RWPE1 (cell line): ENCODE data around the gene CTR9.

Source experiments
- CTCF ChIA-PET: fragments of 350-600 bp; sonication (Branson Sonifier 250); formaldehyde crosslinking; extraction: SDS; loops from one replicate; lab custom pipeline; 2021; lab: Yijun Ruan, JAX
- POLR2A ChIA-PET: fragments of 400-600 bp; formaldehyde crosslinking; extraction: SDS; loops from one replicate; lab custom pipeline; 2020; ENCODE audit warnings: antibody characterized with exemption; ENCODE audit not compliant: low non-redundant PET; lab: Yijun Ruan, JAX
- DNase-seq: peaks from one replicate; pipeline ENCODE4 v3.0.0; 2012; ENCODE audit warnings: low spot score
- H3K27ac ChIP-seq: fragments of 450-650 bp; 2 replicates; pipeline ENCODE4 v1.5.1; 2017
- TF ChIP-seq, protein P1 (sequence below): fragments of 450-650 bp; conservative IDR thresholded peaks from 2 replicates; pipeline ENCODE4 v1.5.1; 2017; ENCODE audit warnings: low read depth, mild to moderate bottlenecking

Gene CTR9

DNA sequence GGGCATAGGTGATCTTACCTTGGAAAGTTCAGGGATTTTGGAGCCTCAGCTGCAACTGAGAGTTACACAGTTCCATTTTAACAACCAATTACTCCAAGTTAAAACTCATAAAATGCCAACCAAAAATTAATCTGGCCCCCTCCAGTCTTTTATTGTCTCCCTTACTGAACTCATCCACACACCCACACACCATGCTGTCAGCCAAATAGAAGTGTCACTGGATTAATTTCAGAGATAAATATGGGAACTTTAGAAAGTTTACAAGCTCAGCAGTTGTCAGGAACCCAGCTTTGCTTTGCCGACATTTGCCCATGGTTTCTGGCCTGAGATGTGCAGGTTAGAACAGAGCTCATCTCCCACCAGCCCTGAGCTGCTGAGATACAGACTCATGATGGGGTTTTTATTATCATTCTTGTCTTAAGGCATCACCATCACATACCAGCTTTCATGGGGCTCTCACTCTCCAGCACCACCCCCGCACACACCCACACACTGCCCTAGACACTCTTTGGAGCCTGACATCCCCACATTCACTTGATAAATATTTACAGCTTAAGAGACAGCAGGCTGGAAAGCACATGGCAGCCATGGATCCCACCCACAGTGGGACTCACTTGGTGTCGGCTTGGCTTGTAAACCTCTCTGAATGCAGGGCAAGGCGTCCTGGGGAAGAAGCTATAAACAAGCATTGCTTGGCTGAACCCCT is 23.7 kb upstream of the CTR9 start:
- H3K27ac ChIP-seq: no peak overlapping the region
- ChIA-PET POLR2A (no interaction called here), CTCF (interaction anchor here (1.0 to 1.3 kb wide), 2 partner anchors 207 to 321 kb away, joined by 4 read pairs; no protein-coding TSS in a partner anchor)
- no peak for DNase-seq
- TF ChIP-seq, protein P1, sequence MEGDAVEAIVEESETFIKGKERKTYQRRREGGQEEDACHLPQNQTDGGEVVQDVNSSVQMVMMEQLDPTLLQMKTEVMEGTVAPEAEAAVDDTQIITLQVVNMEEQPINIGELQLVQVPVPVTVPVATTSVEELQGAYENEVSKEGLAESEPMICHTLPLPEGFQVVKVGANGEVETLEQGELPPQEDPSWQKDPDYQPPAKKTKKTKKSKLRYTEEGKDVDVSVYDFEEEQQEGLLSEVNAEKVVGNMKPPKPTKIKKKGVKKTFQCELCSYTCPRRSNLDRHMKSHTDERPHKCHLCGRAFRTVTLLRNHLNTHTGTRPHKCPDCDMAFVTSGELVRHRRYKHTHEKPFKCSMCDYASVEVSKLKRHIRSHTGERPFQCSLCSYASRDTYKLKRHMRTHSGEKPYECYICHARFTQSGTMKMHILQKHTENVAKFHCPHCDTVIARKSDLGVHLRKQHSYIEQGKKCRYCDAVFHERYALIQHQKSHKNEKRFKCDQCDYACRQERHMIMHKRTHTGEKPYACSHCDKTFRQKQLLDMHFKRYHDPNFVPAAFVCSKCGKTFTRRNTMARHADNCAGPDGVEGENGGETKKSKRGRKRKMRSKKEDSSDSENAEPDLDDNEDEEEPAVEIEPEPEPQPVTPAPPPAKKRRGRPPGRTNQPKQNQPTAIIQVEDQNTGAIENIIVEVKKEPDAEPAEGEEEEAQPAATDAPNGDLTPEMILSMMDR: no peak

DNA sequence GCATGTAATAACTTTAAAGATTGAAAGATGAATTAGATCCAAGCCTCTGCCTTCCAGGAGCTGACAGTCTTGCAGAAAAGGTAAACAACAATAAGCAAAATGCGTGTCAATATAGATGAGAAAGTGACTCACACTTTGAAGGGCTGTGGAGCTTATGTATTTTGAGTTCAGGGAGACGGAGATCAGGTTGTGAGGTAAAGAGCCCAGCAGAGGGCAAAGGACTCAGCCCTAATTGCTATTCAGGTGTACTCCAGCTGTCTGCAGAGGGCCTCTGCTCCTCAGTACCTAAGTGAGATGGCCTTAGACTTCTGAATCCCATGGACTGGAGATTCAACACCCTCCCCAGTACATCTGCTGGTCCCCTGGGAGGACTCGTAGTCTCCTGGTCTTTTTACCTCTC is 22.9 kb upstream of the CTR9 start:
- POLR2A ChIA-PET: no interaction called here
- CTCF ChIA-PET: interaction anchor here (0.5 to 1.3 kb wide), 8 partner anchors 13 to 1176 kb away, joined by 3 to 5 read pairs (median 4); no protein-coding TSS in a partner anchor
- DNase-seq: no peak
- TF ChIP-seq, protein P1: no peak
- no peak overlapping the region for H3K27ac ChIP-seq

DNA sequence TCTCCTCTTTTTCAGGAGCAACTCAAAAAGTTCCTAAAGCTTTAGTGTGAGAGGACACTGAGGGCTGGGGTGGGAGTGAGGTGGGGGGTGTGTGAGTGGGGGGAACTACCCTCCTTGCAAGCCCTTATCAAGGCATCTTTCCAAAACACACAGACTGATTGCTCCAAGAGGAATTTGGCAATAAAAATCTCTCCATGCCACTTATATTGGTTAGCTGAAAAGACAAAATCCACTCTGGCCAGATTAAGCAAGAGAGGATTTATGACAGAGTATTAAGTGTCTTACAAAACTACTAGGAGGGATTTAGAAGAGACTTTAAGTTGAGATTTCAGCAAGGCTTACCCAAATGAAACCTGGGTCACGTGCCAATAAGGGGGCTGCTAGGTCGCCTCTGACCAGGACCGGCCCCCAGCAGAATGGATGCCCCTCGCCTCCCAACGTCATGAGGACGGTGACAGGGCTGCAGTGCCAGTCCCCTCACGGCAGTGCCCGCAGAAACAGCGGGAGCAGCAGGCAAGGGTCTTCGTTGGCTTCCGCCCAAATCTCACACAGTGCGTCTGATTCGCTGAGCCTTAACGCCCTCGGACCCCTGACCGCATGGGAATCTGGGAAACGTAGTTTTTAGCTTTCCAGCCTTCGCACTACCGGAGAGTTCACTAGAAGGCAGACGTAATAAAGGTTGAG is 22.1 kb upstream of the CTR9 start:
- CTCF ChIA-PET: interaction anchor here (0.5 to 1.0 kb wide), 7 partner anchors 12 to 1176 kb away, joined by 3 to 8 read pairs (median 4); no protein-coding TSS in a partner anchor
- TF ChIP-seq, protein P1: no peak
- POLR2A ChIA-PET: no interaction called here
- no peak for DNase-seq
- no peak overlapping the region for H3K27ac ChIP-seq

DNA sequence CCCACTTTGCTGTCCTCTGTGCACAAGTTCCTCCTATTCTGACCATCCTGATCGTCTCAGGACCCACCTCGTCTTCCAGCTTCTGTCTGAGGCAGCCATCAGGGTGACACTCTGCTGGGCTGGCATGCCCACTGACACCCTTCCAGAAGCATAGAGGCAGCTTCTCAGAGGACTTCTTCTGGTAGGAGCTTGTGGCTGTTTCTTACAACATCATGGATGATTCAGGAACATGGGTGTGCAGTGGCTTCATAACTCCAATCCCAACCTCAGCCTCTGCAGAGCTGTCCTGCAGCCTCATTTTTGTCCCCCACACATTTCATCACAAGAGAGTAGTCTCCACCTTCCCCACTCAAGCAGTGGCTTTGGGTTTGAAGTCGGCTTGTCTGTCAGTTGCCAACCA is 20.9 kb upstream of the CTR9 start:
- DNase-seq: no peak
- TF ChIP-seq, protein P1: no peak
- ChIA-PET CTCF (interaction anchor here (0.6 to 1.0 kb wide), 3 partner anchors 216 to 324 kb away, joined by 3 to 5 read pairs (median 3); no protein-coding TSS in a partner anchor), POLR2A (no interaction called here)
- no peak overlapping the region for H3K27ac ChIP-seq

DNA sequence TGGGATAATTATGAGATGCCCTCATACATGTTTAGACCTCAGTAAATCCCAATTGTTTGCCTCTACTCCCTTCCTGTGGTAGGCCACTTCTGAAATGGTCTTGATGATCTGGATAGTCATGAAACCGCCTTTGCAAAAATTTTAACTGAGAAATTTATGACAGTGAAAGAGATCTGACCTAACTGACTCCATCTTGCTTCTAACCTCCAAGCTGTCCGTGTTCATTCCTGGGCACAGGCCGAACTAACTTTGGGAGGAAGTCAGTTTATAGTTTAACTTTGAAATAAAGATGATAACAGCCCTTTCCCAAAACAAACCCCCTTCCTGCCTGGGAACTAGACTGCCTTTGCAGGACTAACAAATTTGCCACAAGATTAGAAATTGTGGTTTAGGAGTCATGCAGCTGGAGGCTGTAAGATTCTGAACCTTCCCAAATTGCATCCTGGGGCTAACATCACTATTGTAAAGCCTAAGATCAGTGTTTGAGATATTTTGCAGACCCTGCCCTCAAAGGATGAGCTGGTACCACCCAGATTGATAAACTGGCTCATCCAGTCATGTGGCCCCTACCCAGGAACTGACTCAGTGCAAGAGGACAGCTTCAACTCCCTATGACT is 19.9 kb upstream of the CTR9 start:
- H3K27ac ChIP-seq: no peak overlapping the region
- no peak for DNase-seq
- TF ChIP-seq, protein P1: no peak
- POLR2A ChIA-PET: no interaction called here
- CTCF ChIA-PET: no interaction called here
